22Rv1 (cell line): ENCODE data around the gene TRAPPC13.
"Not testable (repeated sequence)": the region's sequence is repeated elsewhere in the genome, so short reads cannot be mapped to it uniquely, and the experiment has no call there.

Experiments used
- H3K27ac ChIP-seq: fragments of 450-650 bp; 2 replicates; pipeline ENCODE4 v1.5.1; 2017
- ZFX ChIP-seq: fragments of 450-650 bp; IDR thresholded peaks from 2 replicates; pipeline ENCODE4 v1.6.1; 2017; ENCODE audit warnings: antibody characterized with exemption, borderline replicate concordance
- TF ChIP-seq, protein P1 (sequence below): fragments of 450-650 bp; IDR thresholded peaks from 2 replicates; pipeline ENCODE4 v1.5.1; 2017; ENCODE audit warnings: mild to moderate bottlenecking

TRAPPC13 gene, protein sequence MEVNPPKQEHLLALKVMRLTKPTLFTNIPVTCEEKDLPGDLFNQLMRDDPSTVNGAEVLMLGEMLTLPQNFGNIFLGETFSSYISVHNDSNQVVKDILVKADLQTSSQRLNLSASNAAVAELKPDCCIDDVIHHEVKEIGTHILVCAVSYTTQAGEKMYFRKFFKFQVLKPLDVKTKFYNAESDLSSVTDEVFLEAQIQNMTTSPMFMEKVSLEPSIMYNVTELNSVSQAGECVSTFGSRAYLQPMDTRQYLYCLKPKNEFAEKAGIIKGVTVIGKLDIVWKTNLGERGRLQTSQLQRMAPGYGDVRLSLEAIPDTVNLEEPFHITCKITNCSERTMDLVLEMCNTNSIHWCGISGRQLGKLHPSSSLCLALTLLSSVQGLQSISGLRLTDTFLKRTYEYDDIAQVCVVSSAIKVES

DNA sequence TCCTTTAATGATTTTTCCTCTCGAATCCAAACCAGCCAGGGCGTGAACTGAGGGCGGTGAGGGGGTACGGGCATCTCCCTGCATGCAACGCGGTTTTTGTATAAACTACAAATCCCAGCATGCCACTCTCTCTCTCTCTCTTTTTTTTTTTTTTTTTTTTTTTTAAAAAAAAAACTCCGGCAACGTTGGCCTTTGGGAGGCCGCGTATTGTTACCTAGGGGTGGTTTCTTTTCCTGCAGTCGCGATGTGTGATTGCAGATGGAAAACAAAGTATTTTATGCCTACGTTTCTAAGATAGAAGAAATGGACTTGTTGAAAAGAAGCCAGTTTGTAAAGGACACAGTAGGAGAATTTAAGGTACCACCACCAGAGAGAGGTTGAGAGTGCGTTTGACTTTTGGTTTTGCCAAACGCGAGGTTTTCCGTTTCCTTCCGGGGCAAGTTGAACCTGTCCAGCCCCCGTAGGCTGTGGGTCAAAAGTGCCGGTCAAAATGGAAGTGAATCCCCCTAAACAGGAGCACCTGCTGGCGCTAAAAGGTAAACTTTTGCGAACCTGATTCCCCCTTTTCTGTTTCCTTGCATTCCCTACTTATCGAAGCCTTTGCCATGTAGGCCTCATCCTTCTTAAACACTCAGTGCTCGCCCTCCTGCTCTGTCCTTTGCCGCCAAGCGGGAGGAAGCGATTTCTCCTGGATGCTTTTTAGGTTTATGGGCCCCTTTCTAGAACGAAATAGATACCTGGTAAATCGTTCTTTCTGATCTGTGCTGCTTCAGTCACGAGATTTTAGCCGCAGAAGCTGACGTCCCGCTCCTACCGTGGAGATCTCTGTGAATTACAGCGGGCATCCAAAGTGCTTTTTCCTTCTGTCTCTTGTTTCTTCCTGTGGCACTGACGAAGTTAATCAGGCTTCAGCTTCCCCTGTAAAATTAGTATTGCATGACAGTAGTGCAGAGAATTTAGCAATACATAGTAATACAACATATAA, at the start of gene TRAPPC13, which contains the start of gene SHLD3:
Gene TRAPPC13, plus strand, starts transcription at position 457 of the 985 bp plus-strand sequence. Its CDS starts 34 bp downstream, at position 491.
Gene SHLD3, plus strand, starts transcription at position 457 of the 985 bp plus-strand sequence. CDS start 4,561 bp downstream, outside the sequence.
- TF ChIP-seq, protein P1, sequence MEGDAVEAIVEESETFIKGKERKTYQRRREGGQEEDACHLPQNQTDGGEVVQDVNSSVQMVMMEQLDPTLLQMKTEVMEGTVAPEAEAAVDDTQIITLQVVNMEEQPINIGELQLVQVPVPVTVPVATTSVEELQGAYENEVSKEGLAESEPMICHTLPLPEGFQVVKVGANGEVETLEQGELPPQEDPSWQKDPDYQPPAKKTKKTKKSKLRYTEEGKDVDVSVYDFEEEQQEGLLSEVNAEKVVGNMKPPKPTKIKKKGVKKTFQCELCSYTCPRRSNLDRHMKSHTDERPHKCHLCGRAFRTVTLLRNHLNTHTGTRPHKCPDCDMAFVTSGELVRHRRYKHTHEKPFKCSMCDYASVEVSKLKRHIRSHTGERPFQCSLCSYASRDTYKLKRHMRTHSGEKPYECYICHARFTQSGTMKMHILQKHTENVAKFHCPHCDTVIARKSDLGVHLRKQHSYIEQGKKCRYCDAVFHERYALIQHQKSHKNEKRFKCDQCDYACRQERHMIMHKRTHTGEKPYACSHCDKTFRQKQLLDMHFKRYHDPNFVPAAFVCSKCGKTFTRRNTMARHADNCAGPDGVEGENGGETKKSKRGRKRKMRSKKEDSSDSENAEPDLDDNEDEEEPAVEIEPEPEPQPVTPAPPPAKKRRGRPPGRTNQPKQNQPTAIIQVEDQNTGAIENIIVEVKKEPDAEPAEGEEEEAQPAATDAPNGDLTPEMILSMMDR, result no peak
- no peak for TF ChIP-seq ZFX
- peak within 1 kb of the TSS; percentile 84 for H3K27ac ChIP-seq

DNA sequence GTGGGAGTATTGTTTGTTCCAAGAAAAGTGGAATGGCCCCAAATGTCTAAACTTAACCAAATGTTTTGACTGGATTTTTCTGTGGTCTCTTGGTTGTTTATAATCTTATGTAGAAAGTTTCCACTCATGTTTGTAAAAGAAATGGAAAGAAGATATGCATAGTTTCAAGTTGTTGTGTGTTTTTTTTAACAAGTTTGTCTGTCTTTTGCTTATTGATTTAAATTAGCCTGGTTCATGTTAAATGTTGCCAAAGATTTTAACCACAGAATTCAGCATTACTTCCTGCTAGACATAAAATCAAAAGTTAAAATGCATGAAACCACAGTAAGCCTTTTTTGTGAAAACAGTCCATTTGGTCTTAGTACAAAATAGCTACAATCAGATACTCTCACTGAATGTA, 47.7 kb upstream of the TRAPPC13 start:
- no peak for TF ChIP-seq ZFX

DNA sequence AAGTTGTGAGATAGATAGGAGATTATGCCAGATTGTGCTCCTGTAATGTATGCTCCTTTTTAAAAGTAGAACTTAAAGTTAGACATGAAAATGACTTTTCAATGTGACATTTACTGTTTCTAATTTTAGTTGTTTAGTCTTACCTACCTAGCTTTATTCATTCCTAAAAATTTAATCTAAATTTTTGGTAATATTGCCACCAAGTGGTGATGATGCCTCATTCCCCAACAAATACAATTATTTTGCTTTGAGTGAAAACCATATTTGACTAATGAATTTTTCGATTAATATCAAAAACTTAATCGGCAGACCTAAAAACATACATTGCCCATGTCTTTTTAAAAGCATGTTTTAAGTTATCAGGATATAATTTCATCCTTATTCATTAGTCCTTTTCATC, 36.1 kb upstream of the TRAPPC13 start:
- no peak for TF ChIP-seq ZFX
- TF ChIP-seq, protein P1, result no peak
- H3K27ac ChIP-seq, result no peak overlapping the region

More for the DNA sequence above, 47.7 kb upstream of the TRAPPC13 start:
- H3K27ac ChIP-seq, result no peak overlapping the region

DNA sequence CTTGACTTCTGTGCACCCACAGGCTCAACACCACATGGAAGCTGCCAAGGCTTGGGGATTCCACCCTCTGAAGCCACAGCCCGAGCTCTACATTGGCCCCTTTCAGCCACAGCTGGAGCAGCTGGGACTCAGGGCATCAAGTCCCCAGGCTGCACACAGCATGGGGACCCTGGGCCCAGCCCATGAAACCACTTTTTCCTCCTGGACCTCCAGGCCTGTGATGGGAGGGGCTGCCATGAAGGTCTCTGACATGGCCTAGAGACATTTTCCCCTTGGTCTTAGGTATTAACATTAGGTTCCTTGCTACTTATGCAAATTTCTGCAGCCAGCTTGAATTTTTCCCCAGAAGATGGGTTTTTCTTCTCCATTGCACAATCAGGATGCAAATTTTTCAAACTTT, 23.1 kb upstream of the TRAPPC13 start:
- H3K27ac ChIP-seq, result not testable (repeated sequence)

DNA sequence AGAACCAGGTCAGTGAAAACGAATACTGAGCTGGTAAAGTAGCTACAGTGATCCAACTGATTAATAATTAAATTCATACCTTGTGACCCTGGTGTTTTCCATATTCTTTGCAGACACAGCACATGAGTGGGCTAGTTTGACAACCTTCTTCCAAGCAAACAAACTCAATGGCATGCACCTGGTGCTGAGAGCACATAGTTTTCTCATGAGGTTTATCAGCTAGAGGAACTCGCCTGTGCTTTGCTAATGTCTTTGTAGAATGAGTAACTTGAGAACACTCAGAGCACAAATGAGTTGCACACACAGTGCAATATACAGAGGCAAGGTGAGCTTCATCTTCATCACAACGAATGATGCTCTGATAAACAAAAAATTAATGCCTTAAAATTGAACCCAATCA, 13.3 kb upstream of the TRAPPC13 start:
- TF ChIP-seq ZFX, result no peak
- TF ChIP-seq, protein P1, result no peak

DNA sequence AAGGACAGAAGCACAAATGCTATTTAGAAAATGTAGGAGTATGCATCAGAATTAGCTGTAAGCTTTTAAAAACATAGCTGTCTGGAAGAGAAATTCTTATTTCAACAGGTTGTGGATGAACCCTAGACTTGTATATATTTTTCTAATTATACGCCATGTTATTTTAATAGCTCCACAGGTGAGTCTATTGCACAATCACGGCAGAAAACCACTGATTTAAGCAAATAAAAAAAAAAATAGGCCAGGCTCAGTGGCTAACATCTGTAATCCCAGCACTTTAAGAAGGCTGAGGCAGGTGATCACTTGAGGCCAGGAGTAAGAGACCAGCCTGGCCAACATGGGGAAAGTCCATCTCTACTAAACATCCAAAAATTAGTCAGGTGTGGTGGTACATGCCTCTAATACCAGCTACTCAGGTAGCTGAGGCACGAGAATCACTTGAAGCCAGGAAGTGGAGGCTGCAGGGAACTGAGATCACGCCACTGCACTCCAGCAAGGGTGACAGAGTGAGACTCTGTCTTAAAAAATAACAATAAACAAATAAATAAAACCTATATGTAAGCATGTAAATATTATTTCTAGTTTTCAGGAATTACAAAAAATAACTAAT, 12.4 kb upstream of the TRAPPC13 start:
- no peak for TF ChIP-seq ZFX
- TF ChIP-seq, protein P1, result no peak
- H3K27ac ChIP-seq, result no peak overlapping the region

More for the DNA sequence above, 13.3 kb upstream of the TRAPPC13 start:
- H3K27ac ChIP-seq, result 0 out of 2 replicates have a peak overlapping the region, but pooled peaks have one; percentile 7

DNA sequence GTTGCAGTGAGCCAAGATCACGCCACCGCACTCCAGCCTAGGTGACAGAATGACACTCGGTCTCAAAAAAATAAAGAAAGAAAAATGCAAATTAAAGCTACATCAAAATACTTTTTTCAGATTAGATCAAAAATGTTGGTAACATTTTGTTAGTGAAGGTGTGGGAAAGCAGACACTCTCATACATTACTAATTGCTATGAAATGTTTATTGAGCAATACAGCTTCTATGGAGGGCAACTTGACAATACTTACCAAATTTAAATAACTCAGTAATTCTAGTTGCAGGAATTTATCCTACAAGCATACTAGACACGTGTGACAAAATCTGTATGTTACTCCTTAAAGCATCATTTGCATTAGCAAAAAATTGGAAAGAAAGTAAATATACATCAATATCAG, 4.8 kb upstream of the TRAPPC13 start:
- TF ChIP-seq ZFX, result no peak
- TF ChIP-seq, protein P1, result no peak
- H3K27ac ChIP-seq, result no peak overlapping the region

DNA sequence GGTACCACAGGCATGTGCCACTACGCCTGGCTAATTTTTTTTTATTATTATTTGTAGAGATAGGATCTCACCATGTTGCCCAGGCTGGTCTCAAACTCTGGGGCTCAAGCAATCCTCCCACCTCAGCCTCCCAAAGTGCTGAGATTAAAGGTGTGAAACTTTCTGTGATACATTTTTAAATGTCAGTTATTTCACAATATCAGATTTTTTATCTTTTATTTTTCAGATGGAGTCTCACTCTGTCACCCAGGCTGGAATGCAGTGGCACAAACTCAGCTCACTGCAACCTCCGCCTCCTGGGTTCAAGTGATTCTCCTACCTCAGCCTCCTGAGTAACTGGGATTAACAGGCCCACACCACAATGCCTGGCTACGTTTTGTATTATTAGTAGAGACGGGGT, 2.9 kb upstream of the TRAPPC13 start:
- H3K27ac ChIP-seq, result not testable (repeated sequence)
